ENCODE data around the gene ELP4. TPM values are rescaled to one million over a fixed set of nuclear protein-coding genes. Genes with fewer than 3 reads are reported as not detected.
"Not testable (repeated sequence)": the region's sequence is repeated elsewhere in the genome, so short reads cannot be mapped to it uniquely, and the experiment has no call there.

ELP4 gene
- total RNA-seq, 4 donors from 2014 or later, result 8.8 to 23.6 (median 13.5) TPM

DNA sequence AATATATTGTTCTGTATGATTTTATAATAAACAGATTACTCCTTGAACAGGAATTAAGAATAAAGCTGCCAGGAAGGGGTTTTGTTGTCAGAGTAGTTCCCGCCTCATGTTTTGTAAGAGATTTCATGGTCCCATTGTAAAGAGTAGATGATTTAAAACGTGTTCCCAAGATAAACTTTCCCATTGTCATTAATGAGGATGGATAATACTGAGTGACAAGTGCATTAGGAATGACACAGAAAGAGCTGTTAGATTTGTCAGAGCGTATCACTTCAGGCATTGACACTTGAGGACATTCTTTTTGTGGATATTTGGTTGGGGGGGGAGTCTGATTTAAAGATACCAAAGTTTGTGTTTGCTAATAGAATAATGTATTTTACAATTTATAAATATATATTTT, 154.6 kb downstream of the ELP4 start:
- ATAC-seq (no peak), DNase-seq (no peak)
- no peaks in the 10 kb centered on the region for H3K27me3 ChIP-seq
- H3K9me3 ChIP-seq, result no peaks in the 10 kb centered on the region
- in situ Hi-C loops (cut with MboI; ENCODE audit: low sequenced_read_pairs in 4 of 4) (no loop called here), intact Hi-C loops (cut with DNase I; ENCODE audit: low total_unique reads) (no loop called here)
- H3K36me3 ChIP-seq, result no peaks in the 10 kb centered on the region
- no peak overlapping the region for H3K27ac ChIP-seq
- H3K4me3 ChIP-seq, result no peak overlapping the region
- TF ChIP-seq, protein P1, sequence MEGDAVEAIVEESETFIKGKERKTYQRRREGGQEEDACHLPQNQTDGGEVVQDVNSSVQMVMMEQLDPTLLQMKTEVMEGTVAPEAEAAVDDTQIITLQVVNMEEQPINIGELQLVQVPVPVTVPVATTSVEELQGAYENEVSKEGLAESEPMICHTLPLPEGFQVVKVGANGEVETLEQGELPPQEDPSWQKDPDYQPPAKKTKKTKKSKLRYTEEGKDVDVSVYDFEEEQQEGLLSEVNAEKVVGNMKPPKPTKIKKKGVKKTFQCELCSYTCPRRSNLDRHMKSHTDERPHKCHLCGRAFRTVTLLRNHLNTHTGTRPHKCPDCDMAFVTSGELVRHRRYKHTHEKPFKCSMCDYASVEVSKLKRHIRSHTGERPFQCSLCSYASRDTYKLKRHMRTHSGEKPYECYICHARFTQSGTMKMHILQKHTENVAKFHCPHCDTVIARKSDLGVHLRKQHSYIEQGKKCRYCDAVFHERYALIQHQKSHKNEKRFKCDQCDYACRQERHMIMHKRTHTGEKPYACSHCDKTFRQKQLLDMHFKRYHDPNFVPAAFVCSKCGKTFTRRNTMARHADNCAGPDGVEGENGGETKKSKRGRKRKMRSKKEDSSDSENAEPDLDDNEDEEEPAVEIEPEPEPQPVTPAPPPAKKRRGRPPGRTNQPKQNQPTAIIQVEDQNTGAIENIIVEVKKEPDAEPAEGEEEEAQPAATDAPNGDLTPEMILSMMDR (IDR thresholded peaks at IDR 0.05 in 4 of 5, conservative IDR thresholded peaks at IDR 0.05 in 1 of 5), result no peak
- TF ChIP-seq POLR2A (IDR thresholded peaks at IDR 0.05), result no peak
- no peaks in the 10 kb centered on the region for H3K4me1 ChIP-seq

DNA sequence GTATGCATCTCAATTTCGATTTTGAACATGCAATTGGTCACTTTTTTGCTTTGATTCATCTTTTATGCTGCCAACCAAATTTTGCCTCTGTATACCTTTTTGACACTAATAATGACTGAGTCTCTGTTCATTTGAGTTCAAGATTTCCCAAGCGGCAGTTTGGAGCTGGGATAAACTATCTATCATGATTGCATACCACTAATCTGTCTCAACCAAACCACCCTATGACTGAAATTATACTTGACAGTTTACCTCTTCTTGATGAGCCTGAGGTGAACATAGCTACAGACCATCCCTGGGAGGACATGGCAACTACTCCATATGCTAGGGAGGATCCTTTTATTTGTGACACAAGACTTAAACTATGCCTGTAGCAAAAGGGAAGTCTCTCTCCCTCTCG, 155.4 kb downstream of the ELP4 start:
- no peak for TF ChIP-seq POLR2A (IDR thresholded peaks at IDR 0.05)
- TF ChIP-seq, protein P1 (IDR thresholded peaks at IDR 0.05 in 4 of 5, conservative IDR thresholded peaks at IDR 0.05 in 1 of 5), result no peak
- no peaks in the 10 kb centered on the region for H3K36me3 ChIP-seq
- intact Hi-C loops (cut with DNase I; ENCODE audit: low total_unique reads) (no loop called here), in situ Hi-C loops (cut with MboI; ENCODE audit: low sequenced_read_pairs in 4 of 4) (no loop called here)
- H3K9me3 ChIP-seq, result no peaks in the 10 kb centered on the region
- H3K27ac ChIP-seq, result no peak overlapping the region
- DNase-seq (no peak), ATAC-seq (no peak)
- no peak overlapping the region for H3K4me3 ChIP-seq
- no peaks in the 10 kb centered on the region for H3K4me1 ChIP-seq
- no peaks in the 10 kb centered on the region for H3K27me3 ChIP-seq

DNA sequence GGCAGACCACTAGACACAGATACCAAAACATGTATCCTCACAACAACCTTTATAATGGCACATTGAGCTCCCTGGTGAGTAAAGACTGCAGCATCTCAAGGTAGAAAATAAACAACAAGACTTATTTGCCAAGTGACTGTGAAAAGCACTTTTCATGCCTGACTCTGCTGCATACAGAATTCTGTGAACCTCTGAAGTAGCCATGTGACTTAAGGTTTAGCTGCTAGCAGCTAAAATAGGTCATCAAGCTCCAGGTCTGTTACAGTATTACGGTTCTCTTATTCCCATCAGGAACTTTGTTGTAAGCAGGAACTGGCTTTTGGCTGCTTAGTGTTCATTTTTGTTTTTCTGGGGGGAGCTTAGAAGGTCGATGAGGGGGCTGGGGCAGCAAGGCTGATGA, 162.1 kb downstream of the ELP4 start:
- intact Hi-C loops (cut with DNase I; ENCODE audit: low total_unique reads), result no loop called here
- in situ Hi-C loops (cut with MboI; ENCODE audit: low sequenced_read_pairs in 4 of 4), result no loop called here
- Histone ChIP-seq H3K27me3 (no peaks in the 10 kb centered on the region), H3K4me3 (no peak overlapping the region), H3K36me3 (no peaks in the 10 kb centered on the region), H3K27ac (no peak overlapping the region), H3K4me1 (no peaks in the 10 kb centered on the region), H3K9me3 (no peaks in the 10 kb centered on the region)
- DNase-seq (no peak), ATAC-seq (no peak)
- no peak for TF ChIP-seq POLR2A (IDR thresholded peaks at IDR 0.05)
- TF ChIP-seq, protein P1 (IDR thresholded peaks at IDR 0.05 in 4 of 5, conservative IDR thresholded peaks at IDR 0.05 in 1 of 5), result no peak

DNA sequence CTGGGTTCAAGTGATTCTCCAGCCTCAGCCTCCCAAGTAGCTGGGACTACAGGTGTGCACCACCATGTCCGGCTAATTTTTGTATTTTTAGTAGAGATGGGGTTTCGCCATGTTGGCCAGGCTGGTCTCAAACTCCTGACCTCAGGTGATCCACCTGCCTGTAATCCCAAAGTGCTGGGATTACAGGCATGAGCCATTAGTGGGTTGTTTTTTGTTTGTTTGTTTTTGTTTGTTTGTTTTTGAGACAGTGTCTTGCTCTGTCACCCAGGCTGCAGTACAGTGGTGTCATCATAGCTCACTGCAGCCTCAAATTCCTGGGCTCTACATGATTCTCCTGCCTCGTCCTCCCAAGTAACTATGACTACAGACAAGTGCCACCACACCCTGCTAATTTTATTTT, 163.5 kb downstream of the ELP4 start:
- H3K4me1 ChIP-seq; ATAC-seq; DNase-seq; H3K4me3 ChIP-seq; H3K27me3 ChIP-seq; intact Hi-C loops (cut with DNase I; ENCODE audit: low total_unique reads); in situ Hi-C loops (cut with MboI; ENCODE audit: low sequenced_read_pairs in 4 of 4); H3K36me3 ChIP-seq; H3K9me3 ChIP-seq; H3K27ac ChIP-seq: not testable (repeated sequence)

DNA sequence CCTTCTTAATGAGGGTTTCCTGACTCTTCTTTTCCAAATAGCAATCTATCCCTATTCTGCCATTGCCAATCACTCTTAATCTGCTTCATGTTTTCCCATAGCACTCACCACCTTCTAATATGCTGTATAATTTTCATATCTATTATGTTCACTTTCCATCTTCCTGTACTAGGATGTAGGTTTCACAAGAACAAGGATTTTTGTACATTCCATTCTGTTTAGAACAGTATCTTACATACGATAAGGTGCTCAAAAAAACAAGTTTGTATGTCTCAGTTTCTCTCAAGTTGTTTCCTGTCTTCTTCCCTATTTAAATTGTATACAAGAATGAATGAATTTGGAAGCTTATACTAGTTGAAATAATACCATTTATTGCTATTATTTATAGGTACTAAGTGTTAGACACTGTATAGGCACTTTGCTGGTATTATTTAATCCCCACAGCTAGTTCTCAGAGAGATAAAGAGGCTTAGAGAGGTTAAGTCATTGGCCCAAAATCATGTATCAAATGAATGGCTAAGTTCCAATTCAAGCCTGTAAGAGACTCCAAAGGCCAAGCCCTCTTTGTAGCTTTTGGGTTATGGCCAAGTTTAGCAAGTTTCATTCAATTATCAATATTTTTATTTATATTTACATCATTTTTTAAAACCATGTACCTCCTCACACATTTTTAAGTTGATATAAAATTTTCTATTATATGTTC, 166.9 kb downstream of the ELP4 start:
- Histone ChIP-seq H3K27me3 (no peaks in the 10 kb centered on the region), H3K4me3 (no peak overlapping the region), H3K9me3 (no peaks in the 10 kb centered on the region), H3K36me3 (no peaks in the 10 kb centered on the region), H3K4me1 (no peaks in the 10 kb centered on the region), H3K27ac (no peak overlapping the region)
- TF ChIP-seq, protein P1 (IDR thresholded peaks at IDR 0.05 in 4 of 5, conservative IDR thresholded peaks at IDR 0.05 in 1 of 5), result no peak
- TF ChIP-seq POLR2A (IDR thresholded peaks at IDR 0.05), result no peak
- in situ Hi-C loops (cut with MboI; ENCODE audit: low sequenced_read_pairs in 4 of 4), result no loop called here
- intact Hi-C loops (cut with DNase I; ENCODE audit: low total_unique reads), result no loop called here
- ATAC-seq (no peak), DNase-seq (no peak)
